GM19395 (cell line): ENCODE measurements around the gene HAVCR2.
A peak's percentile ranks its signal among the peaks of the same experiment; 100 is the strongest.
"Not testable (repeated sequence)": the region's sequence is repeated elsewhere in the genome, so short reads cannot be mapped to it uniquely, and the experiment has no call there.

Experiments
- ATAC-seq: cut with Tn5 transposase; IDR thresholded peaks from one replicate; pipeline ENCODE4 v1.9.1; 2021; ENCODE audit warnings: mild to moderate bottlenecking, moderate library complexity; ENCODE audit not compliant: unreplicated experiment

HAVCR2 gene

GRCh38 chr5:157100140-157100679 is 8.6 kb downstream of the HAVCR2 start:
- no peak for ATAC-seq

GRCh38 chr5:157088342-157088990 is 20.4 kb downstream of the HAVCR2 start:
- peak; percentile 81 for ATAC-seq

GRCh38 chr5:157086751-157087359 is 22.0 kb downstream of the HAVCR2 start:
- no peak for ATAC-seq

GRCh38 chr5:157085930-157086329 is 22.9 kb downstream of the HAVCR2 start:
- no peak for ATAC-seq

- no peak for ATAC-seq
Measured at GRCh38 chr5:157080286-157080685, 28.6 kb downstream of the HAVCR2 start.

GRCh38 chr5:157076558-157076957 is 32.3 kb downstream of the HAVCR2 start:
- ATAC-seq: no peak

GRCh38 chr5:157072508-157072907 is 36.3 kb downstream of the HAVCR2 start:
- ATAC-seq: no peak

- ATAC-seq: no peak
Measured at GRCh38 chr5:157069949-157070348, 38.9 kb downstream of the HAVCR2 start.

GRCh38 chr5:157068785-157069184 is 40.1 kb downstream of the HAVCR2 start:
- ATAC-seq: no peak

GRCh38 chr5:157068339-157068738 is 40.5 kb downstream of the HAVCR2 start:
- no peak for ATAC-seq

GRCh38 chr5:157067005-157067404 is 41.8 kb downstream of the HAVCR2 start:
- no peak for ATAC-seq

- ATAC-seq: no peak
Measured at GRCh38 chr5:157066080-157066479, 42.8 kb downstream of the HAVCR2 start.

GRCh38 chr5:157063776-157064430 is 44.9 kb downstream of the HAVCR2 start:
- no peak for ATAC-seq

GRCh38 chr5:157059891-157060290 is 49.0 kb downstream of the HAVCR2 start:
- ATAC-seq: no peak

- peak; percentile 82 for ATAC-seq
Measured at GRCh38 chr5:157059093-157059539, 49.7 kb downstream of the HAVCR2 start, which contains the start of gene HAVCR1. TSS of gene HAVCR1 (minus strand) at chr5:157059116. CDS start at chr5:157057943, 1,173 bp downstream.

GRCh38 chr5:157057459-157058370 is 51.1 kb downstream of the HAVCR2 start:
- no peak for ATAC-seq

GRCh38 chr5:157056848-157057247 is 52.0 kb downstream of the HAVCR2 start:
- ATAC-seq: not testable (repeated sequence)

- no peak for ATAC-seq
Measured at GRCh38 chr5:157051604-157052245, 57.1 kb downstream of the HAVCR2 start.

GRCh38 chr5:157050050-157050449 is 58.8 kb downstream of the HAVCR2 start:
- peak; percentile 58 for ATAC-seq

- no peak for ATAC-seq
Measured at GRCh38 chr5:157049605-157050004, 59.2 kb downstream of the HAVCR2 start.
